Upper lobe of left lung (tissue), 6 donors: ENCODE data around the gene ZNF224. TPM values are rescaled to one million over a fixed set of nuclear protein-coding genes. Genes with fewer than 3 reads are reported as not detected.
A peak's percentile ranks its signal among the peaks of the same experiment; 100 is the strongest.

Experiments used
- ATAC-seq, 2 donors: fragments of 200-7000 bp; cut with Tn5 transposase; one replicate each; pipeline ENCODE4 v1.9.1; 2022; ENCODE audit warnings: mild to moderate bottlenecking in 2 of 2, moderate library complexity in 2 of 2; ENCODE audit not compliant: low FRiP score in 2 of 2
- DNase-seq, 2 donors: peaks; one replicate each; pipeline ENCODE4 v3.0.0-alpha.2; 2019 to 2020
- H3K27ac ChIP-seq, 4 donors: fragments of 200-600 bp; sonication (generic); one replicate each; pipeline ENCODE4 v1.5.1; 2016 to 2019
- H3K27me3 ChIP-seq, 4 donors: fragments of 200-600 bp; sonication (generic); one replicate each; pipeline ENCODE4 v1.5.1; 2017 to 2019
- H3K36me3 ChIP-seq, 4 donors: fragments of 200-600 bp; sonication (generic); one replicate each; pipeline ENCODE4 v1.5.1; 2016 to 2019
- H3K4me1 ChIP-seq, 4 donors: fragments of 200-600 bp; sonication (generic); one replicate each; pipeline ENCODE4 v1.5.1; 2018 to 2019
- H3K4me3 ChIP-seq, 4 donors: fragments of 200-600 bp; sonication (generic); one replicate each; pipeline ENCODE4 v1.5.1; 2017 to 2019; ENCODE audit warnings: mild to moderate bottlenecking in 2 of 4, moderate library complexity in 1 of 4
- H3K9me3 ChIP-seq, 4 donors: fragments of 200-600 bp; sonication (generic); one replicate each; pipeline ENCODE4 v1.5.1; 2018 to 2019
- EP300 ChIP-seq, 4 donors: sonication (generic); formaldehyde crosslinking; IDR thresholded peaks; one replicate each; pipeline ENCODE4 v1.5.1; 2017; ENCODE audit warnings: antibody characterized with exemption in 4 of 4, control low read depth in 2 of 4
- POLR2A ChIP-seq, 4 donors: fragments of 450-650 bp; IDR thresholded peaks; one replicate each; pipeline ENCODE4 v1.5.1; 2016 to 2017; ENCODE audit warnings: antibody characterized with exemption in 4 of 4, mild to moderate bottlenecking in 2 of 4
- POLR2AphosphoS5 ChIP-seq, 2 donors: sonication (generic); formaldehyde crosslinking; IDR thresholded peaks; one replicate each; pipeline ENCODE4 v1.5.1; 2017; ENCODE audit warnings: antibody characterized with exemption in 2 of 2
- WGBS, 2 donors: methylation state at CpG; one replicate each; pipeline ENCODE4 v1.1.5; 2017 to 2018; 5-methylcytosine and 5-hydroxymethylcytosine counted together
- total RNA-seq, 6 donors: library from RNA; depleted of rRNA in 4 of 6; stranded (reverse); fragments of >200 nt in 4 of 6; gene quantifications; one replicate each; pipeline versions ENCODE4 v1.1.0 to v1.2.1, GENCODE V29; 2016 to 2021
- TF ChIP-seq, protein P1 (sequence below), 6 experiments: fragments of 450-650 bp in 4 of 6; fragments of 200-600 bp in 2 of 6; sonication (generic) in 2 of 6; IDR thresholded peaks; one replicate each; pipeline ENCODE4 v1.5.1; 2016 to 2019; ENCODE audit warnings: antibody characterized with exemption in 6 of 6
- donor health status: DM: no; HTN: no; CAD: no; lungs with moderate emphysema.
- donor health status: DM: no; HTN: yes; CAD: no; lungs with severe emphysema.

The ZNF224 gene
- total RNA-seq, 6 donors from 2014 or later, result 19.8 to 108 (median 29.1) TPM

DNA sequence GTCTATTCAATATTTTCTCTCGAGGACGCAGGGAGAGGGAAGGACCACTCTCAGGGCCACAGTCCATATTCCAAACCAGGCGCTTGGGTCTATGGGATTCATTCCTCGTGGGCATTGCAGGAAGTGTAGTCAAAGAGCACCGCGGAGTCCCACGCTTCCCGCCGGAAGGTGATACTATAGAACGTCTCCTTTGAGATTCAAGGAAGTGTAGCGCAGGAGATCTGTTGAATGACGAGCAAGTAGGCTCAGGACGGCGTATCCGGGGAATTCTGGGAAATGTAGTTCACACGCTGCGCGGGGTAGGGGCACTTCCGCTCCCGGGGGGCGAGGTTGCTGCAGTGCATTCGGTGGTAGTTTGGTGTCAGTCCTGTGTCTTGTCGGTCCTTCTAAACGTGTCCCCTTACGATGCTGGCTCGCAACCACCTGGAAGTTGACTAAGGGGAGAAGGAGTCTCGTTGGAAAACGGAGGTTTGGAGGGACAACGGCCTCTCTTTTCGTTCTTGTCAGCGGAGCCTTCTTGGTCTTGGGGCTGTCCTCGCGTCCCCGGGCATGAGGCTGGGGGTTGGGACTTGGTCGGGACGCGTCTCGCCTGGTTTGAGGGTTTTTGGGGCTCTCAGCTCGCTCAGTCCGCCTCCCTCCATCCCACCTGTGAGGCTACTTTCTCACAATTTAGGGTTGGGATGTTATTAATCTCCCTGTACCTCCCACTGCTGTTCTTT lies 22.2 kb upstream of the ZNF224 start, which contains the start of gene ZNF284:
ZNF284 (plus strand) TSS at position 336 of the 719 bp plus-strand sequence. CDS start 4,231 bp downstream, outside the sequence.
- 0% methylated on average over 26 to 38 of the region's 40 CpGs for WGBS, 2 donors
- Histone ChIP-seq H3K4me1 (peaks cover 4 to 17% (median 13%) of the 10 kb centered on the region in 4 donors), H3K27me3 (no peaks in the 10 kb centered on the region), H3K27ac (peak within 1 kb of the TSS; percentile 21 to 71 (median 59)), H3K9me3 (peaks cover 6 to 23% (median 13%) of the 10 kb centered on the region in 4 donors), H3K36me3 (peaks cover 0 to 5% (median 4%) of the 10 kb centered on the region in 4 donors), H3K4me3 (peak within 1 kb of the TSS; percentile 53 to 83 (median 72))
- TF ChIP-seq POLR2AphosphoS5 (IDR thresholded peaks at IDR 0.05), result peak; percentile 52 to 74
- no peak for TF ChIP-seq EP300 (IDR thresholded peaks at IDR 0.05)
- TF ChIP-seq POLR2A (IDR thresholded peaks at IDR 0.05), result peak in 2 of 4 donors; percentile 22 to 37
- TF ChIP-seq, protein P1, sequence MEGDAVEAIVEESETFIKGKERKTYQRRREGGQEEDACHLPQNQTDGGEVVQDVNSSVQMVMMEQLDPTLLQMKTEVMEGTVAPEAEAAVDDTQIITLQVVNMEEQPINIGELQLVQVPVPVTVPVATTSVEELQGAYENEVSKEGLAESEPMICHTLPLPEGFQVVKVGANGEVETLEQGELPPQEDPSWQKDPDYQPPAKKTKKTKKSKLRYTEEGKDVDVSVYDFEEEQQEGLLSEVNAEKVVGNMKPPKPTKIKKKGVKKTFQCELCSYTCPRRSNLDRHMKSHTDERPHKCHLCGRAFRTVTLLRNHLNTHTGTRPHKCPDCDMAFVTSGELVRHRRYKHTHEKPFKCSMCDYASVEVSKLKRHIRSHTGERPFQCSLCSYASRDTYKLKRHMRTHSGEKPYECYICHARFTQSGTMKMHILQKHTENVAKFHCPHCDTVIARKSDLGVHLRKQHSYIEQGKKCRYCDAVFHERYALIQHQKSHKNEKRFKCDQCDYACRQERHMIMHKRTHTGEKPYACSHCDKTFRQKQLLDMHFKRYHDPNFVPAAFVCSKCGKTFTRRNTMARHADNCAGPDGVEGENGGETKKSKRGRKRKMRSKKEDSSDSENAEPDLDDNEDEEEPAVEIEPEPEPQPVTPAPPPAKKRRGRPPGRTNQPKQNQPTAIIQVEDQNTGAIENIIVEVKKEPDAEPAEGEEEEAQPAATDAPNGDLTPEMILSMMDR (IDR thresholded peaks at IDR 0.05), result peak in 1 of 6 experiments; percentile 20
- ATAC-seq (peak; percentile 97 to 99), DNase-seq (peak; percentile 73 to 90)

DNA sequence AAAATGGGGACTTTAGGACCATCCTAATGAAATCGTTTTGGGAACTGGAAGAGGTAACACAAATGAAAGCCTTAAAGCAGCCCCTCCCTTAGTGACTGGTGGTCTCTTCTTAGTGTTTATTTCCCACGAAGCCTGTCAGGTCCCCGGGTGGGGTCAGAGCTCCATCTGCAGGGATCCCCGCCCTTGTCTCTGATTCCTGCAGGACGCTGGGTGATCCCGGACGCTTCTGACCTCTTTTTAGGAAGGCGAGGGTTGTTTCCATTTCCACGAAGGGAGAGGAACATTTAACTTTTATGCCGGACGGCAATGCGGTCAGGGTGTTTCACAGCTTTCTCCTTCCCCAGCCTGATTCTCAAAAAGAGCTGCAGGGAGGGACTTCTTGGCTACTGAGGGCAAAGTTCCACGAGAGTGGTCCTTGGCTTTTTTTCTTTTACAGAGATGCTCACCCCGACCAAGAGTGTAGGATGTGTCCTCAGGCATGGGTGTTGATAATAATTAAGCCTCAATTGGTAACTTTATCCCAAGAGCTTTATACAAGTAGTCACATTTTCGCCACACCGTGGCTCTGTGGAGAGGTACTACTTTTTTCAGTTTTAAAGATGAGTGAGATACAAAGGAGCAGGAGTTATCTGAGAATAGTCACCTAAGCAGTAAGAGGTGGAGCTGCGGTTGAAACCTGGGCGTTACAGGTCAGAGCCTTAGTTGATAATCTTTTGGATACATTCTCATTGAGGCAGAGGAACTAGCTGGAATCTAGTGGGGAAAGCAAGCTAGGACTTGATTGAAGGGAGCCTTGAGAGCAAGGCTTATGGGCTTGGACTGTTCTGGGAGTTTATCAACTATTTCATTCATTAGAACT lies 21.4 kb upstream of the ZNF224 start:
- peaks cover 0 to 15% (median 5%) of the 10 kb centered on the region in 4 donors for H3K9me3 ChIP-seq
- peak overlapping the region; percentile 53 to 83 (median 72) for H3K4me3 ChIP-seq
- peak overlapping the region in 1 of 4 donors; percentile 71 for H3K27ac ChIP-seq
- H3K27me3 ChIP-seq, result no peaks in the 10 kb centered on the region
- peaks cover 4 to 17% (median 13%) of the 10 kb centered on the region in 4 donors for H3K4me1 ChIP-seq
- H3K36me3 ChIP-seq, result peaks cover 0 to 1% (median 0%) of the 10 kb centered on the region in 4 donors
- TF ChIP-seq POLR2AphosphoS5 (IDR thresholded peaks at IDR 0.05), result no peak
- TF ChIP-seq EP300 (IDR thresholded peaks at IDR 0.05), result no peak
- TF ChIP-seq POLR2A (IDR thresholded peaks at IDR 0.05), result no peak
- TF ChIP-seq, protein P1 (IDR thresholded peaks at IDR 0.05), result no peak
- peak in 1 of 2 donors; percentile 34 for ATAC-seq
- DNase-seq, result no peak
- WGBS, 2 donors, result 21 to 24% methylated on average over 16 to 18 of the region's 18 CpGs

DNA sequence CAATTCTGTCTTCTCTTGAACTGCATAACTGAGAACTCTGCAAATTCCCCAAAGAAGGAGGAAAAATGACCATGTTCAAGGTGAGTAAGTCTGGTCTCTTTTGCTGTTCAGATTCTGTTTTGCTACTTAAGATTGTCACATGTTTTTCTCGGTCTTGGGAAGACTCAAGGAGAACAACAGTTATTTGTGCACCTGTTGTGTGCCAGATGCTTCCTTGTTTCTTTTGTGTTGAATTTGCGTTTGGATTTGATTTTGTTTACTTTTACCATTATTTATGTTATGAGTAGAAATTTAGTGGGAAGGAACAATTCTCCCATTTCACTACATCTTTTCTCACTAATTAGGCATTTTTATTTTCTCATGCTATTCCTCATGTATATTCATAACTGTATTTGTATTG lies 17.8 kb upstream of the ZNF224 start:
- H3K36me3 ChIP-seq, result peaks cover 0 to 23% (median 5%) of the 10 kb centered on the region in 4 donors
- H3K27me3 ChIP-seq, result no peaks in the 10 kb centered on the region
- TF ChIP-seq POLR2A (IDR thresholded peaks at IDR 0.05), result no peak
- no peak for TF ChIP-seq POLR2AphosphoS5 (IDR thresholded peaks at IDR 0.05)
- TF ChIP-seq EP300 (IDR thresholded peaks at IDR 0.05), result no peak
- TF ChIP-seq, protein P1 (IDR thresholded peaks at IDR 0.05), result no peak
- no peak overlapping the region for H3K27ac ChIP-seq
- ATAC-seq, result no peak
- no peak for DNase-seq
- no peaks in the 10 kb centered on the region for H3K9me3 ChIP-seq
- no peak overlapping the region for H3K4me3 ChIP-seq
- 79% methylated on average over 2 of the region's 2 CpGs for WGBS, 2 donors
- peaks cover 4 to 14% (median 13%) of the 10 kb centered on the region in 4 donors for H3K4me1 ChIP-seq

DNA sequence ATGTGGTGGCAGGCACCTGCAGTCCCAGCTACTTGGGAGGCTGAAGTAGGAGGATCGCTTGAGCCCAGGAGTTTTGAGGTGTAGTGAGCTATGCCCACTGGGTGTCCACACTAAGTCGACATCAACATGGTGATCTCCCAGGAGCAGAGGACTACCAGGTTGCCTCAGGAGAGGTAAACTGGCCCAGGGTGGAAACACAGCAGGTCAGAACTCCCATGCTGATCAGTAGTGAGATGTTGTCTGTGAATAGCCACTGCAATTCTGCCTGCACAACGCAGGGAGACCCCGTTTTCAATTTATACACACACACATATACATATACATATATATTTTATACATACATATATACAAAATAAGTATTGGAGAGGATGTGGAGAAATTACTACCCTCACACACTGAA lies 2.1 kb upstream of the ZNF224 start:
- ATAC-seq, result no peak
- Histone ChIP-seq H3K4me1 (peaks cover 6 to 15% (median 9%) of the 10 kb centered on the region in 4 donors), H3K36me3 (peaks cover 0 to 14% (median 2%) of the 10 kb centered on the region in 4 donors), H3K4me3 (no peak overlapping the region), H3K27ac (no peak overlapping the region), H3K27me3 (no peaks in the 10 kb centered on the region), H3K9me3 (no peaks in the 10 kb centered on the region)
- WGBS, 2 donors, result 71 to 73% methylated on average over 4 of the region's 4 CpGs
- TF ChIP-seq POLR2A (IDR thresholded peaks at IDR 0.05) (no peak), EP300 (IDR thresholded peaks at IDR 0.05) (no peak)
- TF ChIP-seq, protein P1 (IDR thresholded peaks at IDR 0.05), result no peak
- DNase-seq, result no peak
